Measurements from ENCODE around the gene MOB2.
"Not testable (repeated sequence)": the region's sequence is repeated elsewhere in the genome, so short reads cannot be mapped to it uniquely, and the experiment has no call there.

Gene MOB2

GRCh38 chr11:1436468-1437039, 50.0 kb downstream of the MOB2 start:
- no peak for DNase-seq
- in situ Hi-C loops (cut with MboI; ENCODE audit: low pct_unique_long_range_greater_than_20kb, low sequenced_read_pairs): no loop called here

DNA sequence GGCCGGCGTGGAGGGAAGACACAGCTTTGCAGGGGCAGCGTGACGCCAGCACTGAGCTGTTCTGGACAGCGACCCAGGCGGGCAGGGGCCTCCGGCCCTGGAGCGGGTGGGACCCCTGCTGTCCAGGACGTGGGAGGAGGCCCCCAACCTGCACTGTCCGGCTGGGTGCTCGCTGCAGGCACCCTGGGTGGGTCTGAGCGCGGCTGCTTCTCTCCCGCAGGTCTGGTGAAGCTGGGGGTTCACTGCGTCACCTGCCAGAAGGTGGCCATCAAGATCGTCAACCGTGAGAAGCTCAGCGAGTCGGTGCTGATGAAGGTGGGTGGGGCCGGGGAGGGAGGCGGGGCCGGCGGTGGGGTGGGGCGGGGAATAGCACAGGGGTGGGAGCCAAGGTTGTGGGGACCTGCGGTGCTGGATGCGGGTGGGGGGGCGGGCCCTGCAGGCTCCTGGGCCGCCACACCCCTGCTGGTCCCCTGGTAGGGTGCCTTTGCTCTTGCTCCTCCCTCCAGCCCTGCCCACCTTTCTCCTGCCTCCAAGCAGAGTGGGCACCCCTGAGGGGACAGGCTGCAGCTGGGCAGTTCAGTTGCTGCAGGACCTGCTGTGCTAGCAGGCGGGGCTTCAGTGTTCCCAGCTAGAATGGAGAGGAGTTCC, 50.6 kb downstream of the MOB2 start:
- no peak for DNase-seq
- in situ Hi-C loops (cut with MboI; ENCODE audit: low pct_unique_long_range_greater_than_20kb, low sequenced_read_pairs): no loop called here

DNA sequence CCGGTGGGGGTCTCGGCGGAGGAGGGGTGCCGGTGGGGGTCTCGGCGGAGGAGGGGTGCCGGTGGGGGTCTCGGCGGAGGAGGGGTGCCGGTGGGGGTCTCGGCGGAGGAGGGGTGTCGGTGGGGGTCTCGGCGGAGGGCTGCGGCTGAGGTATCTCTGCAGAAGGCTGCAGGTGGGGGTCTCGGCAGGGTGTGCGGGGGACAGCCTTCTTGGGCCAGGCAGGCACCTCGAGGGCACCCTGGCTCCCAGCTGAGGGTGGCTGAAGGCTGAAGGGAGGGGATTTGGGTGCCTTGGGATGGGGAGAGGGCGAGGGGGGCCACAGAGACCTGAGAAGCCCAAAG, 51.1 kb downstream of the MOB2 start:
- in situ Hi-C loops (cut with MboI; ENCODE audit: low pct_unique_long_range_greater_than_20kb, low sequenced_read_pairs); DNase-seq: not testable (repeated sequence)

DNA sequence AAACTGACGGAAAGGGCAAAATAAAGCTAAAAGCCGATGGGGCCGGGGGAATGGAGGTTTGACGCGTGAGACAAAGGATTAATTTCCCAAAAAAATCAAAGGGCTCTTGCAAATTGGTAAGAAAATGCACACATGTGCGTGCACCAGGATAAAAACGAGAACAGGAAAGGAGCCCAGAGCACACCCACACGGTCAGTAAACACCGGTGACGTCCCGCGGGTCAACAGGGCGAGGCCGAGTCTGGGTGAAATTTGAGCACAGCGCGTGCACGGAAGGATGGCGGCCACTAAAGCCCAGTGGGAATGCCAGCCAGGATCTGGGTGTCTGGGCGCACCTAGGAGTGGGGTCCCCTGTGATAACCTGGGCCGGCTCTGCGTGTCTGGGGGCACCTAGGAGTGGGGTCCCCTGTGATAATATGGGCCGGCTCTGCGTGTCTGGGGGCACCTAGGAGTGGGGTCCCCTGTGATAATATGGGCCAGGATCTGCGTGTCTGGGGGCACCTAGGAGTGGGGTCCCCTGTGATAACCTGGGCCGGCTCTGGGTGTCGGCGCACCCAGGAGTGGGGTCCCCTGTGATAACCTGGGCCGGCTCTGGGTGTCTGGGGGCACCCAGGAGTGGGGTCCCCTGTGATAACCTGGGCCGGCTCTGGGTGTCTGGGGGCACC, 52.5 kb downstream of the MOB2 start:
- in situ Hi-C loops (cut with MboI; ENCODE audit: low pct_unique_long_range_greater_than_20kb, low sequenced_read_pairs): no loop called here
- no peak for DNase-seq

DNA sequence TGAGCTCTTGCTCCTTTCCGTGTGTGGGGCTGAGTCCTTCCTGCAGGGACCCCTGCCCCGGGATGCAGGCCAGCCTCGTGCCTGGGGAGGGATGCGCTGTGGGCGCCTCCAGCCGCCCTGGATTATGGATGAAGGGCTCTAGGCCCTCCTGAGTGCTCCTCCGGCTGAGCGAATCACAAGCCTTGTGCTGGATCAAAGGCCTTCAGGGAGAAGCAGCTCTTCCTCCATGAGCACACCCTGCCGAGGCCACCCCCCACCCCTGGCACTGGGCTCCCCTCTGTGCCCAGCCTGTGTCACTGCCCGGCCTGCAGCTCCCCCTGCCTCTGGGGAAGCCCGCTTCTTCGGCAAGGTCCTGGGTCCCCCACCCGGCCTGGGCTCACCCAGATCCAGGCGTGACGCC, 53.0 kb downstream of the MOB2 start:
- in situ Hi-C loops (cut with MboI; ENCODE audit: low pct_unique_long_range_greater_than_20kb, low sequenced_read_pairs): no loop called here
- DNase-seq: no peak

GRCh38 chr11:1428762-1429316, 57.7 kb downstream of the MOB2 start:
- no peak for DNase-seq
- in situ Hi-C loops (cut with MboI; ENCODE audit: low pct_unique_long_range_greater_than_20kb, low sequenced_read_pairs): no loop called here

GRCh38 chr11:1425439-1425838, 61.1 kb downstream of the MOB2 start:
- in situ Hi-C loops (cut with MboI; ENCODE audit: low pct_unique_long_range_greater_than_20kb, low sequenced_read_pairs): no loop called here
- DNase-seq: no peak

GRCh38 chr11:1425006-1425405, 61.6 kb downstream of the MOB2 start:
- DNase-seq: no peak
- in situ Hi-C loops (cut with MboI; ENCODE audit: low pct_unique_long_range_greater_than_20kb, low sequenced_read_pairs): no loop called here

GRCh38 chr11:1423406-1423805, 63.2 kb downstream of the MOB2 start:
- DNase-seq; in situ Hi-C loops (cut with MboI; ENCODE audit: low pct_unique_long_range_greater_than_20kb, low sequenced_read_pairs): not testable (repeated sequence)

GRCh38 chr11:1422981-1423380, 63.6 kb downstream of the MOB2 start:
- in situ Hi-C loops (cut with MboI; ENCODE audit: low pct_unique_long_range_greater_than_20kb, low sequenced_read_pairs): no loop called here
- no peak for DNase-seq

DNA sequence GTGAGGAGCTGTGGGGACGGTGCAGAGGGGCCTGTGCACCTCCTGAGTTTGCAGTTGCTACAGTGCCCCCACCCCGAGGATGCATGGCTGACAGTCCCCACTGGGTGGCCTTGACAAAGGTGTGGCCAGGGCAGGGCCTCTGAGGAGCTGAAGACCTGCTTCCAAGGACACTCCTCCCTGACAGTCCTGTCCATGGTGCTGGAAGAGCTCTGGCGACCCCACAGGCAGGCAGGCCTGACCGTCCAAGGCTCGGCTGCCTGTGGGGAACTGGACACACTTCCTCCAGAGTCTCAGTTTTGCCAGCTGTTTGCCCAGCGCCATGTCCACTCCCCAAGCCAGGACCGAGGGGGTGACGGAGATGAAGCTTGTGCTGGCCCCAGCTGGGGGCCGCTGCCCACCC, 64.1 kb downstream of the MOB2 start:
- no peak for DNase-seq
- in situ Hi-C loops (cut with MboI; ENCODE audit: low pct_unique_long_range_greater_than_20kb, low sequenced_read_pairs): no loop called here

GRCh38 chr11:1421291-1421690, 65.3 kb downstream of the MOB2 start:
- DNase-seq: no peak
- in situ Hi-C loops (cut with MboI; ENCODE audit: low pct_unique_long_range_greater_than_20kb, low sequenced_read_pairs): no loop called here

- no peak for DNase-seq
- in situ Hi-C loops (cut with MboI; ENCODE audit: low pct_unique_long_range_greater_than_20kb, low sequenced_read_pairs): no loop called here
These were observed 66.8 kb downstream of the MOB2 start for GRCh38 chr11:1419811-1420210.
